Astrocyte of the cerebellum (primary cell): ENCODE measurements around the gene AMBRA1.

Experiments used
- DNase-seq: peaks from one replicate; pipeline ENCODE4 v3.0.0-alpha.2; 2011; ENCODE audit warnings: low read depth
- H3K4me3 ChIP-seq: 2 replicates; pipeline ENCODE4 v1.5.1; 2011; ENCODE audit warnings: mild to moderate bottlenecking, low read depth, low read length, moderate library complexity
- CTCF ChIP-seq: IDR thresholded peaks from 2 replicates; pipeline ENCODE4 v1.5.1; 2012; ENCODE audit warnings: low read length, low read depth, moderate library complexity, mild to moderate bottlenecking; ENCODE audit errors: missing control alignments
- in situ Hi-C: cut with HindIII; loops from 2 replicates; pipeline ENCODE4 v1.10.0; 2017; ENCODE audit warnings: low sequenced_read_pairs

Gene AMBRA1

GRCh38 chr11:46616551-46617133 is 22.8 kb upstream of the AMBRA1 start:
- no peak for TF ChIP-seq CTCF
- in situ Hi-C loops = no loop called here
- DNase-seq = peak; percentile 9
- H3K4me3 ChIP-seq = peak overlapping the region; percentile 99

DNA sequence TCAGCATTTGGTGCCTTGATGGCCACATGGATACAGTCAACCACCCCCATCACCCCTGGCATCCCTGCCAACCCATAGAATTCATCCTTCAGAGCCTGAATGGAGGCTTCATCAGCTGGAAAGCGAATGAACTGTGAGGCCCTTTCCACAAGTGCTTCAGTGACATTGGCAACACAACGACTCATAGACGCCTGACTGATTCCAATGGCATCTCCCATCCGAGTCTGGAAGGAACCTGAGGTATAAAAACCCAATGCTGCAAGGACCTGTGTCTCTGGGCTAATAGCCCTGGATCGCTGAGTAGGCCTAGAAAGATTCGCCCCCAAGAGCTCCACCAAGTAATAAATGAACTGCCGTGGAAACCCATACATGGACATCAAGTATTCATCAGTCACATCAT is 21.9 kb upstream of the AMBRA1 start:
- H3K4me3 ChIP-seq = no peak overlapping the region
- in situ Hi-C loops = no loop called here
- DNase-seq = no peak
- TF ChIP-seq CTCF = no peak

- in situ Hi-C loops = no loop called here
- DNase-seq = no peak
- H3K4me3 ChIP-seq = no peak overlapping the region
- TF ChIP-seq CTCF = no peak
Observed at GRCh38 chr11:46612326-46612725, 18.5 kb upstream of the AMBRA1 start.

GRCh38 chr11:46611526-46612304 is 17.9 kb upstream of the AMBRA1 start:
- H3K4me3 ChIP-seq = no peak overlapping the region
- DNase-seq = no peak
- TF ChIP-seq CTCF = no peak
- in situ Hi-C loops = no loop called here

DNA sequence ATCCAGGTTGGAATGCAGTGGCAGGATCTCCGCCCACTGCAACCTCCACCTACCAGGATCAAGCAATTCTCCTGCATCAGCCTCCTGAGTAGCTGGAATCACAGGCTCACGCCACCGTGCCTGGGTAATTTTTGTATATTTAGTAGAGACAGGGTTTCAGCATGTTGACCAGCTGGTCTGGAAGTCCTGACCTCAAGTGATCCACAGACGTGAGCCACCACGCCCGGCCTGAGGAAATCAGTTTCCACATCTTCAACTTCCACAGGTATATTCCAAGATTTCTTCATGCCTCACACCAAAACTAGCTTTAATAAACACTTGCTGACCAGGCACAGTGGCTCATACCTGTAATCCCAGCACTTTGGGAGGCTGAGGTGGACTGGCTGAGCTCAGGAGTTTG is 15.6 kb upstream of the AMBRA1 start:
- DNase-seq = no peak
- no peak for TF ChIP-seq CTCF
- no peak overlapping the region for H3K4me3 ChIP-seq
- in situ Hi-C loops = no loop called here

DNA sequence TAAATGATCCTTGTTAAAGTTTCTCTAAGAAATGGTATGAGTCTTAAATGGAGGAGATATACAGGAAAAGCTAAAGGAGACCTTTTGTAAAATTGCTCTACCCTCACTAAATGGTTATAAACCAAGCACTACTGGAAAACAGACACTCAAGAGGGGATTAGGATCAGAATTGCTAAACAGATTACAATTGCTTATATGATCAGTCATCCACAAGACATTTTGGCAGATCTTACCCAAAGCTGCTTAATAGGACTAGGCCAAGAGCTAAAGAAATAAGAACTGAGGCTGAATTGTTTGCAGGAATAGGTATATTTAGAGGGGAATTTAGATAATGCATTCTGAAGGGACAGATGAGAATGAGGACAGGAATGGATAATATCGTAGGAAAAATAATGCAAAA is 13.7 kb upstream of the AMBRA1 start:
- no peak overlapping the region for H3K4me3 ChIP-seq
- in situ Hi-C loops = no loop called here
- no peak for DNase-seq
- TF ChIP-seq CTCF = no peak
